Smooth muscle cell (in vitro differentiated cells): ENCODE measurements around the gene BCL3. TPM values are rescaled to one million over a fixed set of nuclear protein-coding genes. Genes with fewer than 3 reads are reported as not detected.
"Not testable (repeated sequence)": the region's sequence is repeated elsewhere in the genome, so short reads cannot be mapped to it uniquely, and the experiment has no call there.

Experiments used
- DNase-seq: peaks from one replicate; lab custom pipeline; 2025; ENCODE audit not compliant: unreplicated experiment; lab: John Stamatoyannopoulos, UW
- H2AFZ ChIP-seq: fragments of 200-600 bp; sonication (generic); 2 replicates; pipeline ENCODE4 v1.6.0; 2016; ENCODE audit warnings: antibody characterized with exemption, low read depth, mild to moderate bottlenecking
- H3F3A ChIP-seq: fragments of 200-600 bp; sonication (generic); 2 replicates; pipeline ENCODE4 v1.6.0; 2017; ENCODE audit warnings: antibody characterized with exemption, low read depth
- H3K27ac ChIP-seq: fragments of 200-600 bp; sonication (generic); 2 replicates; pipeline ENCODE4 v1.5.1; 2016; ENCODE audit warnings: low read depth, mild to moderate bottlenecking
- H3K27me3 ChIP-seq: fragments of 200-600 bp; sonication (generic); 2 replicates; pipeline ENCODE4 v1.6.1; 2016; ENCODE audit warnings: low read depth, mild to moderate bottlenecking
- H3K36me3 ChIP-seq: fragments of 200-600 bp; sonication (generic); 2 replicates; pipeline ENCODE4 v1.5.1; 2016; ENCODE audit warnings: low read depth
- H3K4me1 ChIP-seq: fragments of 200-600 bp; sonication (generic); 2 replicates; pipeline ENCODE4 v1.5.1; 2016; ENCODE audit warnings: low read depth
- H3K4me2 ChIP-seq: fragments of 200-600 bp; sonication (generic); 2 replicates; pipeline ENCODE4 v1.6.0; 2016; ENCODE audit warnings: mild to moderate bottlenecking
- H3K4me3 ChIP-seq: fragments of 200-600 bp; sonication (generic); 2 replicates; pipeline ENCODE4 v1.5.1; 2016; ENCODE audit warnings: mild to moderate bottlenecking
- H3K79me2 ChIP-seq: fragments of 200-600 bp; sonication (generic); 2 replicates; pipeline ENCODE4 v1.6.0; 2016; ENCODE audit warnings: low read depth, mild to moderate bottlenecking
- H3K9ac ChIP-seq: fragments of 200-600 bp; sonication (generic); 2 replicates; pipeline ENCODE4 v1.6.0; 2016; ENCODE audit warnings: low read depth
- H3K9me3 ChIP-seq: fragments of 200-600 bp; sonication (generic); replicated peaks from 2 replicates; pipeline ENCODE4 v1.5.1; 2016; ENCODE audit warnings: low read depth
- H4K20me1 ChIP-seq: fragments of 200-600 bp; sonication (generic); 2 replicates; pipeline ENCODE4 v1.6.0; 2016; ENCODE audit warnings: low read depth
- CTCF ChIP-seq: fragments of 200-600 bp; sonication (generic); IDR thresholded peaks from 2 replicates; pipeline ENCODE4 v1.5.1; 2017; ENCODE audit warnings: borderline replicate concordance, mild to moderate bottlenecking, antibody characterized with exemption; ENCODE audit not compliant: insufficient read depth, poor library complexity, severe bottlenecking
- WGBS: methylation state at CpG from one replicate; pipeline ENCODE4 v1.1.7; 2016; ENCODE audit warnings: low lambda C conversion rate; 5-methylcytosine and 5-hydroxymethylcytosine counted together
- polyA plus RNA-seq: library from polyadenylated mRNA; unstranded; fragments of >200 nt; fragmentation: Nextera tagmentation; extraction: Ambion mirVana; gene quantifications from 2 replicates; pipeline ENCODE4 v1.2.1, GENCODE V29; 2016
- total RNA-seq: library from RNA; depleted of rRNA; stranded (reverse); fragments of >200 nt; gene quantifications from 2 replicates; pipeline ENCODE4 v1.2.3, GENCODE V29; 2014

Gene BCL3
- total and polyA plus RNA-seq, 2 experiments from 2014 or later = 12.2 to 52.8 TPM

GRCh38 chr19:44770550-44771257, 22.2 kb downstream of the BCL3 start:
- Histone ChIP-seq H3K4me3 (no peak overlapping the region), H3K4me2 (peak overlapping the region; percentile 27), H3K9me3 (no peaks in the 10 kb centered on the region)

GRCh38 chr19:44772144-44772543, 23.6 kb downstream of the BCL3 start:
- not testable (repeated sequence) for H3K4me1 ChIP-seq, H3K9ac ChIP-seq, H3K4me3 ChIP-seq, H3K27me3 ChIP-seq, DNase-seq, H3K27ac ChIP-seq, H3K79me2 ChIP-seq, H3K4me2 ChIP-seq, H3K9me3 ChIP-seq, H4K20me1 ChIP-seq, H3F3A ChIP-seq, H3K36me3 ChIP-seq, H2AFZ ChIP-seq
- 85% methylated on average over 18 of the region's 18 CpGs for WGBS

More at GRCh38 chr19:44770550-44771257, 22.2 kb downstream of the BCL3 start:
- WGBS = 18% methylated on average over 15 of the region's 15 CpGs
- Histone ChIP-seq H3K79me2 (no peaks in the 10 kb centered on the region), H3K27me3 (no peaks in the 10 kb centered on the region), H3K9ac (no peak overlapping the region), H4K20me1 (no peaks in the 10 kb centered on the region), H3K36me3 (no peaks in the 10 kb centered on the region), H3F3A (no peaks in the 10 kb centered on the region), H3K27ac (no peak overlapping the region), H2AFZ (peak overlapping the region; percentile 77), H3K4me1 (no peaks in the 10 kb centered on the region)
- TF ChIP-seq CTCF = peak; percentile 88
- peak; percentile 70 for DNase-seq

GRCh38 chr19:44772959-44773358, 24.5 kb downstream of the BCL3 start:
- WGBS = 84% methylated on average over 3 of the region's 3 CpGs
- TF ChIP-seq CTCF = no peak

GRCh38 chr19:44775676-44776240, 27.2 kb downstream of the BCL3 start:
- 90% methylated on average over 6 of the region's 6 CpGs for WGBS
- no peak for DNase-seq
- no peaks in the 10 kb centered on the region for H3K9me3 ChIP-seq
- no peaks in the 10 kb centered on the region for H3K4me1 ChIP-seq
- H3K4me3 ChIP-seq = no peak overlapping the region
- H3K27ac ChIP-seq = no peak overlapping the region
- peaks cover 7% of the 10 kb centered on the region for H3K27me3 ChIP-seq
- H3K9ac ChIP-seq = no peak overlapping the region
- H3F3A ChIP-seq = no peaks in the 10 kb centered on the region
- no peak overlapping the region for H3K4me2 ChIP-seq
- H4K20me1 ChIP-seq = no peaks in the 10 kb centered on the region
- H2AFZ ChIP-seq = no peak overlapping the region
- no peaks in the 10 kb centered on the region for H3K79me2 ChIP-seq
- TF ChIP-seq CTCF = no peak
- no peaks in the 10 kb centered on the region for H3K36me3 ChIP-seq

More at GRCh38 chr19:44772959-44773358, 24.5 kb downstream of the BCL3 start:
- no peak for DNase-seq
- no peak overlapping the region for H3K27ac ChIP-seq
- H3K4me2 ChIP-seq = no peak overlapping the region
- H3K36me3 ChIP-seq = no peaks in the 10 kb centered on the region
- H2AFZ ChIP-seq = no peak overlapping the region
- no peaks in the 10 kb centered on the region for H3K79me2 ChIP-seq
- no peak overlapping the region for H3K4me3 ChIP-seq
- H4K20me1 ChIP-seq = no peaks in the 10 kb centered on the region
- no peak overlapping the region for H3K9ac ChIP-seq
- H3F3A ChIP-seq = no peaks in the 10 kb centered on the region
- H3K9me3 ChIP-seq = no peaks in the 10 kb centered on the region
- no peaks in the 10 kb centered on the region for H3K4me1 ChIP-seq
- H3K27me3 ChIP-seq = peaks cover 7% of the 10 kb centered on the region
